NK-92 (cell line): ENCODE data around the gene TBC1D4.

Source experiments
- DNase-seq: peaks from one replicate; lab custom pipeline; 2025; ENCODE audit not compliant: unreplicated experiment; lab: John Stamatoyannopoulos, UW

The TBC1D4 gene

GRCh38 chr13:75393839-75394520, 88.0 kb downstream of the TBC1D4 start:
- DNase-seq: no peak

GRCh38 chr13:75391432-75392100, 90.4 kb downstream of the TBC1D4 start:
- DNase-seq: no peak

DNA sequence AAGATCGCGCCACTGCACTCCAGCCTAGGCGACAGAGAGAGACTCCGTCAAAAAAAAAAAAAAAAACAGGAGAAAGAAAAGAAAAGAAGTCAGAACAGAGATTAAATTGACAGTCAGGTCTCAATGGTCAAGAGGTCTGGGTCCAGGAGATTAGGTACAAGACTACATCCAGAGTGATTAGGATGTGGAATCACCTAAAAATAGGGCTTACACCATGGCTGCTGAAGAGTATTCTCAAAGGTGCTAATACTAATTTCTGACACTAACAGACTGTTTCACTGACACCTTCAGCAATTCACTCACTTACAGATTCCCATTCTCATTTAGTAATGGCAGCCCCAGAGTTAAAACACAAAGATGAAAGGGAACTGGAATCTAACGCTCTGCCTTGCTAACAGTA, 91.7 kb downstream of the TBC1D4 start:
- DNase-seq: no peak

DNA sequence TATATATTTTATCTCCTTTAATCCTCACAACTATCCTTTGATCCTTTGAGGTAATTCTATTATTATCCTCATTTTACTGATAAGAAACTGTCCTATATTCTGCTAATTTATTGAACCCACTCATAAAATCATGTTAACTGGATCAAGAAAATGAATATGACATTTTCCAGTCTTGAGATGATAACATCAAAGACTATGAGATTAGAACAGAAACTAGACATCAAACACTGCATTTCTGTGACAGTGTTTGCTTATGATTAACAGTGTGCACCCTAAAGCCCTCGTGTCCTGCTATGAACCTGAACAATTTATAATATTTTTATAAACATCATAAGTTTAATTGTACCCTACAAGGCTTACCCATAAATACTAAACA, 96.3 kb downstream of the TBC1D4 start:
- DNase-seq: no peak

- no peak for DNase-seq
Measured at GRCh38 chr13:75384879-75385707, 96.9 kb downstream of the TBC1D4 start.

DNA sequence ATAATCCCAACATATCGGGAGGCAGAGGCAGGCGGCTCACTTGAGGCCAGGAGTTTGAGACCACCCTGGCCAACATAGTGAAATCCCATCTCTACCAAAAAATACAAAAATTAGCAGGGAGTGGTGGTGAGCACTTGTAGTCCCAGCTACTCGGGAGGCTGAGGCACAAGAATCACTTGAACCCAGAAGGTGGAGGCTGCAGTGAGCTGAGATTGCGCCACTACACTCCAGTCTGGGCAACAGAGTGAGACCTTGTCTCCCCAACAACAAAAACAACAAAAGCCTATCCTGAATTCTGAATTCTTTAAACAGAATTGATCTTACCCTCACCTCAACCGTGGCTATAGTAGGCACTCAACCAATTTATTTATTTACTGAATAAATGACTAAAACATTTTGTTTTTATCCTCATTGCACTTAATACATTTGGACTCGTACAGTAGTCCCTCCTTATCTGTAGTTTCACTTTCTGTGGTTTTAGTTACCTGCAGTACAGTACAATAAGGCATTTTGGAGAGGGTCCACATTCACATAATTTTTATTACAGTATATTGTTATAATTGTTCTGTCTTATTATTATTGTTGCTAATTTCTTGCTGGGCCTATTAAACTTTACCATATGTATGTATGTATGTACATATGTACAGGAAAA, 98.8 kb downstream of the TBC1D4 start:
- DNase-seq: no peak

DNA sequence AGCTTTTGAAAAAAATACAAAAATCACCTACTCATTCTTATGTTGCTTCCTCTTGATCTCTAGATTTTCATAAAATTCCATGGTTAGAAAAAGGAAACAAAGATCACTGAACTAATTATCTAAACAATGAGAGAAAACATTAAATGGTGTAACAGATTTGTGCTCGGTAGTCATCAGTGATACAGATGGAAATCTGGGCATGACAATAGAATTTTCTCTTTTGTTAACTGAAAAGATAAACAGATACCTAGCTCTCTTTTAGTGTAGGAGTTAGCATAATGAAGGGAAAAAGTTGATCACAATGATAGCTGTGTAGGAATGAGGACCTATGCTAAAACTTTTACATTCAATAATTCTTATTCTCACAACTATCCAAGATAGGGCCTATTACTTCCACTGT, 103.7 kb downstream of the TBC1D4 start:
- no peak for DNase-seq

DNA sequence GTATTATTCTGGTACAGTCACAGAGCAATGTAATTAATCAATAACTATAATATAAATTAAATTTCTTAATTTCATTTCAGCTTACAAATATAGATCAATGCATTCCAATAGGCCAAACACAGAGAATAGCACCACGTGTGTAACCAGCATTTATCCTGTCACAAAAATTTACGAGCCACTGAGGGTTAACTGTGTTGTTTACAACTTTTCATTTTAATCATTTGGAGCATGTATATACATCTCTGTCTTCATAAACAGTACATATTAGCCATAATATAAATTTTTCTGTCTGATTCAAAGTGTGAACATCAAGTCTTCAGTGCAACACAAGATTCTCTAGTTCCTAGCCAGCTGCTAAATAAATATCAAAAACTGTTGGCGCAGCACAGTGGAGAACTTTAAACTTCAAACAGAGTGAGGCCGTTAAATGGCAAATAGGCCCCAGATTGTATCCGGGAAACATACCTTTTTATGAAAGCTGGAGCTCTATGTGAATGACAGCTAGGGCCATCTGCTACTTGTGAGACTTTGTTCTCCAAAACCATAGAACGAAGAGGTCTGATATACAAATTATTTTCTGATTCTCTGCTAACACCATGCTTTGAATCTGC, 105.1 kb downstream of the TBC1D4 start:
- no peak for DNase-seq

DNA sequence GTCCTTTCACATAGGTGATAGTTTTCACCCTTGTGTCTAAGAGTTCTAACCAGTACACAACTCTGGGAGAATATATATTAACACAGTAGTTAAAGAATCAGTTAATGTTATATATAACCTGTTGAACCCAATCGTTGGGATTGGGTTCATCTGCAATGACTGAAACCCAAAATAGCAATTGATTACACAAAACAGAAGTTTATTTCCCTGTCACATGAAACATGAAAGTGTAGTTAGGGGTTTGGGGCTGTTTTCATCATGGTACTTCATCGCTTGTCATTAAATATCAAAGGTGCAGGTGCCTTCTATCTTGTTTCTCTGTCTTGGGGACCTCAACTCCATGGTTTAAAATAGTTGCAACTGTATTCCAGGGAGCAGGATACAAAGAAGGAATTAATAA, 106.6 kb downstream of the TBC1D4 start:
- DNase-seq: no peak

DNA sequence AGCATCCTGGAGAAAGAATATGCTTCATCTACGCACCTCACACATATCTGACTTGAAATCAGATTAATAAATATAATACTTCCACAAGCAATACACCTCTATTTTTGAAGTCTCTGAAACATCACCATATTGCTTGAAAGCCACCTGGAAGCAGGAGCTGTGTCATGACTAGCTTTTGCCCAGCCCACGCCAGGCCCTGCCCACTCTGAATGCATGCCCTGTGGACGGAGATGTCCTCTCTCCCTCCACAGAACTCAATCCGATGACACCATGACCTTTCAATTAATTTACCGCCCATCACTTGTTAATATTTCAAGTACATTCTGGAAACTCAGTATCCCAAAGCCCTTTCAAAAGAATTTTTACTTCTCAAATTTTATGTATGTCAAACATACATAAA, 108.0 kb downstream of the TBC1D4 start:
- no peak for DNase-seq

DNA sequence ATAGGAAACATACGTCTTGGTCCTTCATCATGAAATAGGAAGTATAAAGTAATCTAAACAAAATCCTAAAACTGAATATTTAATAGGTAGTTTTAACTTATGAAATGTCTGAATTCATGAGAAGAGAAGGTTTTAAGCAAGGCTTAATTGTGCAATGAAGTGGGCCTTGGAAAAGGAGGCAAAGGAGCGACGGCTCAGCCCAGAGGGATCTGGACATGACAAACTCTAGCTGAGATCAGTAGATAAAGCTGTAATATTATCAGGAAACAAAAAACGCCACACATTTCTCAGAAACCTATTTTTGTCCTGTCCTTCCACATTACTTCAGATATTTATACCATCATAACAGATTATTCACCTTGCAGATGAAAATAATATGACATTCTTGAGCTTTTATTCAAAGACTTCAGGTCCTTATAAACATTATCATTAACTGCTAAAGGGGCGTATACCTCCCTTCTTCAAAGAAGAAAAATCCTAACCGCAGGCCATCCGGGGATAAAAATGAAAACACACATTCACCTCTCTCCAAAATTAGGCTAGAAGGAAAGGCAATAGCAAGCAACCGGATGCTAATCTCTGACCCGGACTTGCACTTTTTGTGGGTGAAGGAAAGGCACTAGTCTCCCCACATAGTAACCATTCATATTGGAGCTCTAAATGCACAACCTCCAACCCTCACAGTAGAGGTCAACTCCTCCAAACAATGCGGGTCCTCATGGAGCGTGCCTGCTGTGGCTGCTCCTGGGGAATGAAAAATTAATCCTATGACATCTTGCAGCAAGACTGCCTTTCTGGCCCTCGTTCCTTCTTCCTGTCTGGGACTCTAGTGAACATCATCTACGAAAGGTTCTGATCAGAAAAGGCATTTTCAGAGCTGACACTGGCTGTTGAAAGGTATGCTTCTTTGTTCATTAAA, 108.8 kb downstream of the TBC1D4 start:
- DNase-seq: no peak

DNA sequence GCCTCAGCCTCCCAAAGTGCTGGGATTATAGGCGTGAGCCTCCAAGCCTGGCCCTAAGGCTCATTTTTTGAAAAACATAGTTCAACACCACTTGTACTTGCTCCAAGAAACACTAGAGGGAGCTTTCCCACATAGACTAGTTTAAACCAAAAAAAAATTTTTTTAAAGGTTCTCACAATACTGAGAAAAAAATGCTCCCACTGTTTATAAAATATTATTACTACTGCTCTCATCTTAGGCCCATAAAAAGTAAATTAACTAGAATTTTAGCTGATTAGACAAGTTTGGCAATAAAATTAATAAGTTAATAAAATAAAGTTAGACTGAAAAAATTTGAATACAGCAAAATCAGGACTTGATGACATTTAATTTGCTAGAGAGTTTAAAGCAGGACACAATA, 109.5 kb downstream of the TBC1D4 start:
- DNase-seq: no peak

DNA sequence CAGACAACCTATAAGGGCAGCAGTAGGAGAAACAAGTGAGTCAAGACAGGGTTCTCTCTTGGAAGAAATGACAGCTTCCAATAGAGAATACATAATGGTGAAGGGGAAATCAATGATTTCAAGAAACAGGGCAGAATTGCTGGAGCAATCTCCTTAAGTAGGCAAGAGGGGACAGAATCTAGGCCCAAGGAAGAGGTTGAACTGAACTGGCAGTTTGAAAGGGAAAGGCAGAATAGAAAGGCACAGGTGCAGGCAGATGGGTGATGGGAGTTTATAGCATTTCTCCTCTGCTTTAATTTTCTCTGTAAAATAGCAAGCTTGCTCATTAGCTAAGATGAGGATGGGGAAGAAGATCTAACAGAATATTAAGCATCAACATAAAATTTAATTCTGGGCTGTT, 110.8 kb downstream of the TBC1D4 start:
- DNase-seq: no peak

DNA sequence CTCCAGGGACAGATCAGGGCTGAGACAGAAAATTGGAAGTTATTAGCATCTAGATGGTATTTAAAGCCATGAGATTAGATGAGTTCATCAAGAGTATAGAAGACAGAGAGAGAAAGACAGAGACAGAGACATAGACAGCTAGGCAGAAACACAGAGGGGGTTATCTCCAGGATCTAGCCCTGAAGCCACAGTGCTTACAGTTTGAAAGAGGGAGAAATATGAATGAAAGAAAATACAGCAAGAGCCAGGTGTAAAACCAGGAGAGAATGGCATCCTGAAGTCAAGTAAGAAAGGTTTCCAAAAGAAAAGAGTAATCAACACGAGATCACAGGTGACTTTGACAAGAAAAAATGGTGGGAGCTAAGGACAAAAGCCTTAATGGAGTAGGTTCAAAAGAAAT, 111.2 kb downstream of the TBC1D4 start:
- DNase-seq: no peak

GRCh38 chr13:75369981-75370380, 112.0 kb downstream of the TBC1D4 start:
- no peak for DNase-seq

DNA sequence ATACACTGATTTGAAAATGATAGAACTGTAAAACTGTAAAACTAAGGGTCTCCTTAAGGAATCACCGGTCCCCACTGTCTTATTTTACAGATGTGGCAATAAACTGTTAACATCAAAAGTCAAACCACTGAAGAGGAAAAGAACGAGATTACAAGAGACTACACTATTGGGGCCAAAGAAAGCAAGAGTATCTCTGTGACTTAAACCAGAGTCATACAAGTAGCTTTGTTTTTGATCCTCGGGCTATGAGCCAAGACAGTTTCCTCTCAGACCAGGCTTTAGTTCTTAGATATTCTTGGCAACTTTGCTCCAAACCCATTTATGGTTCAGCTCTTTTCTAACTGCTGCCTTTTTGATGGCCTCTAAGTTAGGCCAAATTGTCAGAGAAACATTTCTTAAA, 113.8 kb downstream of the TBC1D4 start:
- DNase-seq: no peak

DNA sequence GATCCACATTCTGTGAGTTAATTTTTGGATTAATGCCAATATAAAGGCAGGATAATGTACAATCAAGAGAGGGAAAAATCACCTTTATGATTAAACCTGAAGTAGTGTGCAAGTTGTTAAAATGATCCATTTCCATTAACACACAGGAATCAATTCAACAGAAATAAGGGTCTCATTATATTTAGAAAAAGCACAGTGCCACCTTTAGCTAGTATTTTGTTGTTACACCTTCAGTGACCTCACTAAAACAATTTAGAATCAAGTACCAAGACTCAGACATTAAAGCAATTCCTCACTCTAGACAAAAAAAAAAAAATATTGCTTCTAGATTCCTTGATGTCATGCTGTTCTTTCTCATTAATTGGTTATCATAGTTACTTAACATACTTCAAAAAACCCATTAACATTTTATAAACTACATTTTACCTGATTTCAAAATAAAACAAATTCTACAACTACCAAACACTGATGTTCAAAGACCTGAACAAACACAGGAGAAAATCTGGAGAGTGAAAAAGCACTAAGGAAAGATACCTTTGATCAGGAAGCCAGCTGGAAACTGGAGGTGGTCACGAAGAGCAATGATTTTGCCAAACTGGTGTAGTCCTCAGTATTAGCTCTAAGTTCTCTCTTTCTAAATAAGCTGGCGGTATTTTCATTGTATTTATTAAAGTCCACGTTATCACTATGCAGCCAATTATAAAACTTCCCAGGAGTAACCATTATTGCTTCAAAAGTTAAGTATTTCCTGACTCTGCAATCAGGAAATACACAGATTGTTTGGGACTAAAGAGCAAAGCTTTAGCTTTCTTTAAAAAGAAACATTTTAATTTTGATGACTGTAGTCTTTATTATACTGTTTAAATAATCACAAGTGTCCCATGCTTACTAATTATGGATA, 115.3 kb downstream of the TBC1D4 start:
- DNase-seq: no peak

GRCh38 chr13:75365724-75366173, 116.2 kb downstream of the TBC1D4 start:
- DNase-seq: no peak

- DNase-seq: no peak
Measured at GRCh38 chr13:75364131-75364713, 117.7 kb downstream of the TBC1D4 start.
